KOPT-K1 (cell line): ENCODE results near the gene EXOC6.

Experiments used
- H3K27ac ChIP-seq: fragments of 200-600 bp; sonication (generic); 2 replicates; pipeline ENCODE4 v1.5.1; 2016; ENCODE audit warnings: antibody characterized with exemption, mild to moderate bottlenecking, low read depth, low read length; ENCODE audit not compliant: poor library complexity, severe bottlenecking
- H3K36me3 ChIP-seq: fragments of 200-600 bp; sonication (generic); 2 replicates; pipeline ENCODE4 v1.5.1; 2017; ENCODE audit warnings: antibody characterized with exemption, mild to moderate bottlenecking, low read length, moderate library complexity; ENCODE audit not compliant: insufficient read depth
- H3K9me3 ChIP-seq: fragments of 200-600 bp; sonication (generic); 2 replicates; pipeline ENCODE4 v1.5.1; 2017; ENCODE audit warnings: antibody characterized with exemption, low read length, mild to moderate bottlenecking; ENCODE audit not compliant: insufficient read depth, poor library complexity, severe bottlenecking

EXOC6 gene

DNA sequence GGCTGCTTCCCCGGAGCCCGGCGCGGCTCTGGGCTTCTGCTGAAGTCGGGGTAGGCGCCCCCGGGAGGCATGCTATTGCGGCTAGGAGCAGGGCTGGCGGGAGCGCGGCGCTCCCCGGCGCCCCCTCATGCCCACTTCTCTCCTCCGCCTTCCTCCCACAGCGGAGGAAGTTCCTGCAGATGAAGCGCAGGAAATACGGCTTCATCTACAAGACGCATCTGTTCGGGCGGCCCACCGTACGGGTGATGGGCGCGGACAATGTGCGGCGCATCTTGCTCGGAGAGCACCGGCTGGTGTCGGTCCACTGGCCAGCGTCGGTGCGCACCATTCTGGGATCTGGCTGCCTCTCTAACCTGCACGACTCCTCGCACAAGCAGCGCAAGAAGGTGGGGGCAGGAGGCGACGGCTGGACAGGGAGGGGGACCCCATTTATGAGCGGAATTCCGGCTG lies 225.9 kb downstream of the EXOC6 start:
- H3K27ac ChIP-seq: no peak overlapping the region
- no peaks in the 10 kb centered on the region for H3K36me3 ChIP-seq
- no peaks in the 10 kb centered on the region for H3K9me3 ChIP-seq

DNA sequence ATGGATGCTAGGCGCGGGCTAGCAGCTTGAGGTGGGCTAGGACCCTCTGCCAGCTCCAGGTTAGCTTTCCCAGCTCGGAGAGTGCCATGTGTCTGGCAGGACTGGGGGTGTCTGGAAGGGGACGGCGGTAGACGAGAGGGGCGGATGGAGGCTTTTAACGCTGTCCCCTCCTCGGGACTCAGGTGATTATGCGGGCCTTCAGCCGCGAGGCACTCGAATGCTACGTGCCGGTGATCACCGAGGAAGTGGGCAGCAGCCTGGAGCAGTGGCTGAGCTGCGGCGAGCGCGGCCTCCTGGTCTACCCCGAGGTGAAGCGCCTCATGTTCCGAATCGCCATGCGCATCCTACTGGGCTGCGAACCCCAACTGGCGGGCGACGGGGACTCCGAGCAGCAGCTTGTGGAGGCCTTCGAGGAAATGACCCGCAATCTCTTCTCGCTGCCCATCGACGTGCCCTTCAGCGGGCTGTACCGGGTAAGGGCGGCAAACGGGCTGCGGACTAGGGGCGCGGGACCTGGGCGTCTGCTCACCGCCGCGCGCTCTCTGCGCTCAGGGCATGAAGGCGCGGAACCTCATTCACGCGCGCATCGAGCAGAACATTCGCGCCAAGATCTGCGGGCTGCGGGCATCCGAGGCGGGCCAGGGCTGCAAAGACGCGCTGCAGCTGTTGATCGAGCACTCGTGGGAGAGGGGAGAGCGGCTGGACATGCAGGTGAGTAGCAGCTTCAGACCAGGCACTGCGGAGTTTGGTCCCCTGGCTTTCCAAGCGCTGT lies 226.5 kb downstream of the EXOC6 start:
- no peaks in the 10 kb centered on the region for H3K9me3 ChIP-seq
- H3K27ac ChIP-seq: no peak overlapping the region
- H3K36me3 ChIP-seq: no peaks in the 10 kb centered on the region

DNA sequence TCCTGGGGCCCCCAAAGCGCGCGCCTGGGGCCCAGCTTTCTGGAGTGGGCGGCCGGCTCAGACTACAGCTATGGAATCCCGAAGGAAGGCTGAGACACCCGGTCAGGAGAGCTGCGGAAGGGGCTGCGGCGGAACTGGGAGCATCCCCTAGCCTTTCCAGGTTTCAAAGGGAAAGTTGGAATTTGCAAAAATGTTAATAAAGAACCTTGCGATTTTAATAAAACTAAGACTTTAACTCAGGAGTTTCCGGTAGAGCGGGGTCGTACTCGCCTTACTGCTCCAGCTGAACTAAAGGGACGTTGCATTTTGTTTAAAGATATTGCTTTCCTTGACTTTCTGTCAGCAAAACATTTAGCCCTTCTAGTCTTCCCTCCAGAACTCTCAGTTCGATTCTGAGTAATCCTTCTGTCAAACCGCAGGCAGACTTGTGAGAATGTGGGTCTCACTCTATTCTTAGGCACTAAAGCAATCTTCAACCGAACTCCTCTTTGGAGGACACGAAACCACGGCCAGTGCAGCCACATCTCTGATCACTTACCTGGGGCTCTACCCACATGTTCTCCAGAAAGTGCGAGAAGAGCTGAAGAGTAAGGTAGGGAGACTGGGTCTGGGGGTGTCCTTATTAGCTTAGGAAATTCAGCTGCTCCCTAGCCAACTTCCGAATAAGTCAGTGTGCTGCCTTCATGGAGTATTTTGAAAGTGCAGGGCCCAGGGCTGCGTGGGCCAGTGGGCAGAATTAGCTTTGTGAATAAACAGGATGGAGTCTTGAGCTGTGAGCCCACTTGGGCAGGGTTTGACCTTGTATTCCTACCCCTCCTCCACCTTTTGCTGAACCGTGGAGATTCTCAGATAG lies 227.3 kb downstream of the EXOC6 start:
- Histone ChIP-seq H3K27ac (no peak overlapping the region), H3K9me3 (no peaks in the 10 kb centered on the region), H3K36me3 (no peaks in the 10 kb centered on the region)

DNA sequence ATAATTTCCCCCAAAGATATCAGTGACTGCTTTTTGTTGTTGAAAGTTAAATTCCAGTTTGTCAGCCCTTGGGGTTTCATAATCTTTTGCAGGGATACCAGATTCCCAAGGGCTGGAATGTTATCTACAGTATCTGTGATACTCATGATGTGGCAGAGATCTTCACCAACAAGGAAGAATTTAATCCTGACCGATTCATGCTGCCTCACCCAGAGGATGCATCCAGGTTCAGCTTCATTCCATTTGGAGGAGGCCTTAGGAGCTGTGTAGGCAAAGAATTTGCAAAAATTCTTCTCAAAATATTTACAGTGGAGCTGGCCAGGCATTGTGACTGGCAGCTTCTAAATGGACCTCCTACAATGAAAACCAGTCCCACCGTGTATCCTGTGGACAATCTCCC lies 228.6 kb downstream of the EXOC6 start:
- Histone ChIP-seq H3K36me3 (no peaks in the 10 kb centered on the region), H3K9me3 (no peaks in the 10 kb centered on the region), H3K27ac (no peak overlapping the region)

DNA sequence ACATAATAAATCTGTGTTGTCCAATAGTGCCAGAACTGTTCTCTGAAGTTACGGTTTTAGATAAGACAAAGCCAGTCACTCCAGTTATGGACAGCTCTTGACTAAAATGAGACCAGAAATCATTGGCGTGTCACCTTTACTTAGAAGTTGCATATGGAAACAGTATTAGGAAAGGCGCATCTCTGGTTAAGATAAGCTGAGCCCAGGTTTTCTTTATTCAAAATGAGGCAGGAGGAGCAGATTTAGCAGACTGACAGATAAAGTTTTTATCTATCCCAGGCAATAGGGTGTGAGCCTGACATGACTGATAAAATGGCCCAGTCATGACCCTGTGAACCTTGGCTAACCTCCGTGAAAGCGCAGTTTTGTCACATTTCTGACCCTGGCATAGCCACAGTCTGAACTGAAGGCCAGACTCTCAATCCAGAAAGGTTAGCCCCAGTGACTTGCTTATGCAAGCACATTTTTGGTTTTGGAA lies 229.6 kb downstream of the EXOC6 start:
- H3K36me3 ChIP-seq: no peaks in the 10 kb centered on the region
- H3K27ac ChIP-seq: no peak overlapping the region
- H3K9me3 ChIP-seq: no peaks in the 10 kb centered on the region

DNA sequence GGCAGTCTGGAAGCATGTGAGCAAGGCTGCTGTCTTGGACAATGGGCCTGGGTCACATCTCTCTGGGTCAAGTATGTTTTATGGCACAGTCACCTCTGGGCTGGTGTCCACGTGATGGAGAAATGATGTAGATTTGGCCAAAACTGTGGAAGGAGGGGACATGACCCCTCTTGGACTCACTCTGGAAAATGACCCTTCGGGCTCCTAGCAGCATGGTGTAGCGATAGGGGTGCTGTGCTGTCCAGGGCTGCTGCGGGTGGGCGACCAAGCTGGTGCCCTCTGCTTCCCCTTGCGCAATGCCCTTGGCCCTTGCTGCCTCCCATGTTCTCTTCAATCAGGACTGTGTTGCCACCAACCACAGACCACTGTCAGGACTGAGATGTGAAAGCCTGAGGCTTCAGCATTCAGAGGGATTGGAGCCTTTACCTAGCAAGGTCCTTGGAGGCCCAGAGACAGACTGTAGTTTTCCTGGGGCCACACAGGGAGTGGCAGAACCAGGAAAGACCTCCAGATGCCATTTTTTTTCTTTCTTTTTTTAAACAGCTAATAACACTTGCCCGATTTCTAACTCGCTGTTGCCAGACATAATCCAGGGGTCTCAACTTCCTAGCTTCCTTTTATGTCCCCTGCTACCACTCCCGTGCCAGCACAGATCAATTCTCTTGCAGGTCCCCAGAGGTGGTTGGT lies 231.5 kb downstream of the EXOC6 start:
- Histone ChIP-seq H3K9me3 (no peaks in the 10 kb centered on the region), H3K27ac (no peak overlapping the region), H3K36me3 (no peaks in the 10 kb centered on the region)

DNA sequence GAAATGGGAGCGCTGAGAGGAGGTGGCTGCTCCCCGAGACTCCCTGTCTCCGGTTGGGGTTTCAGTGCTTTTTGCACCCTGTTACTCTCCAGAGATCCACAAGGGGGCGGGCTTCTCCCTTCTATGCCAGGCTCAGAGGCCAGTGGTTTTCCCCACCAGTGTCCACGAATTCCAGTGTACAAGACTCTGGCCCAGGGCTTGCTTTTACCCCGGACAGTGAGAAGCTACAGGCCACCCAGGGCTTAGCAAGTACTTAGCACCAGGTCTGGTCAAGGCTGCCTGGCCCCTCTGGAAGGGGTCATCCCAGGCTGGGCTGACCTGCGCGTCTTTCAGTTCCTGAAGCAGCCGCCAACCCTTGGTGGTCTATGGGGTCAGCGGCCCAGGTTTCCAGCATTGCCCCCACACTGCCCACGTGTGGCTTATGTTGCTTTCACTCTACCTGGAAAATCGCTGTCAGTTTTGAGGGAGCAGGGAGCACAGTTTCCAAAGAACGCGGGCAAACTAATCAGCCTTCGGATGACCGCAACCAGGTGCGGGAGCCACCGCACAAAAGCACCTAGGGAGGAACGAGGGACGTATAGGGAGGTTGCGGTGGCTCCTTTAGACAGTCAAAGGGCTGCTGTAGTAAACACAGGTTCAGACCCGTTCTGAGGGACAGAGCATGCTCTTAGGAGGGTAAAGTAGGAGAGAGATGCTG lies 232.2 kb downstream of the EXOC6 start:
- Histone ChIP-seq H3K9me3 (no peaks in the 10 kb centered on the region), H3K36me3 (no peaks in the 10 kb centered on the region), H3K27ac (no peak overlapping the region)

DNA sequence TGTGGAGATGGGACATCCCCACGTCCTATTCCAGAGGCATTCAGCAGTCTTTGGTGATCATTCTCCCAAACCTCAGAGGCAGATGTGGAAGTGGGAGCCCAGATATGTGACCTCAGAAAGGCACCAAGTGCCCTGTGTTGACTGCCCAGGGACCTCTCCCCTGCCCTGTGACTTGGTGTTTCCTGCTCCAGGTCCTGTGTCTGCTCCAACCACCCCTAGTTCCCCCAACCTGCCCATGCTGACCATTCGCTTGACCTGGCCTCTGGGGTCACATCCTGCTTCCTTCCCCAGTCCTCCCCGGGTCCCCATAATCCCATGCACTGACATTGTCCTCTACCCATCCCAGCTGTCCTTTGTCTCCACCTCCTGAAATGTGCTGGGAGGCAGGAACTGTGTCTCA lies 233.0 kb downstream of the EXOC6 start:
- H3K36me3 ChIP-seq: no peaks in the 10 kb centered on the region

DNA sequence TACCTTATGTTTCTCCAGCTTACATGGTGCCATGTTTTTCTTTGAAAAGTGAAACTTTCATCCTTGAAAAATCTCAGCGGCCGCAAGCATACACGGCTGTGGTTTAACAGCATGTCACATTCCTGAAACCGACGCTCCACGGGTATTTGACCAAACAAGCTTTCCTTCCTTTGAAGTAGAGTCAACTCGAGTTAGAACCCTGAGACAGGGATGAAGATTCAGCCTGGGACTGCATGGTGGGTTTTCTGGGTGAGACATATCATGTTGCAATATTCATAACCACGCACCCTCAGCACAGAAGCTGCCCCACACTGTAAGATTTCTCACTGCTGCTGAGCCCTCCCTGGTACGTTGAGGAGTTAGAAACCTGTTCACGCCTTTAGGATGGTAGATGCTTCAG lies 233.5 kb downstream of the EXOC6 start:
- H3K36me3 ChIP-seq: no peaks in the 10 kb centered on the region
- no peaks in the 10 kb centered on the region for H3K9me3 ChIP-seq
- no peak overlapping the region for H3K27ac ChIP-seq

More for the DNA sequence above, 233.0 kb downstream of the EXOC6 start:
- H3K9me3 ChIP-seq: no peaks in the 10 kb centered on the region
- H3K27ac ChIP-seq: no peak overlapping the region

DNA sequence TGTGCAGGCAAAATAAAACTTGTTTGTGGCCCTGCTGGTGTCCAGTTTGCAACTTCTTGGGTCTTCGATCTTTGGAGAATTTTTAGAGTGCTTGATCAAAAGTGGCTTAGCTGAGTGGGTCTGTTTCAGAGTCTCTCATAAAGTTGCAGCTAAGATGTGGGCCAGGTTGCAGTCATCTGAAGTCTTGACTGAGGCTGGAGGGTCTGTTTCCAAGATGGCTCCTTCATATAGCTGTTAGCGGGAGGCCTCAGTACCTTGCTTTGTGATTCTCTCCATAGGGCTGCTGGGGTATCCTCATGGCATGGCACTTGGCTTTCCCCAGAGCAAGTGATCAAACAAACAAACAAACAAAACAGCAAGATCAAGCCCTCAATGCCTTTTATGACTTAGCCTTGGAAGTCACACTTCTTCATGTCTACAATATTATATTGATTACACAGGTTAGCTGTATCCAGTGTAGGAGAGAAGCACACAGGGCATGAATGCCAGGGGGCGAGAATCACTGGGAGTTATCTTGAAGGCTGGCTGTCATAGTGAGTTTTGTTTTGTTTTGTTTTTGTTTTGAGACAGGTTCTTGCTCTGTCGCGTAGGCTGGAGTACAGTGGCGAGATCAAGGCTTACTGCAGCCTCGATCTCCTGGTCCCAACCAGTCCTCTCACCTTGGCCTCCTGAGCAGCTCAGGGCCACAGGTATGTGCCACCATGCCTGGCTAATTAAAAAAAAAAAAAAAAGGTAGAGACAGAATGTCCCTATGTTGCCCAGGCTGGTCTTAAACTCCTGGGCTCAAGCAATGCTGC lies 235.6 kb downstream of the EXOC6 start:
- Histone ChIP-seq H3K27ac (no peak overlapping the region), H3K9me3 (no peaks in the 10 kb centered on the region), H3K36me3 (no peaks in the 10 kb centered on the region)

DNA sequence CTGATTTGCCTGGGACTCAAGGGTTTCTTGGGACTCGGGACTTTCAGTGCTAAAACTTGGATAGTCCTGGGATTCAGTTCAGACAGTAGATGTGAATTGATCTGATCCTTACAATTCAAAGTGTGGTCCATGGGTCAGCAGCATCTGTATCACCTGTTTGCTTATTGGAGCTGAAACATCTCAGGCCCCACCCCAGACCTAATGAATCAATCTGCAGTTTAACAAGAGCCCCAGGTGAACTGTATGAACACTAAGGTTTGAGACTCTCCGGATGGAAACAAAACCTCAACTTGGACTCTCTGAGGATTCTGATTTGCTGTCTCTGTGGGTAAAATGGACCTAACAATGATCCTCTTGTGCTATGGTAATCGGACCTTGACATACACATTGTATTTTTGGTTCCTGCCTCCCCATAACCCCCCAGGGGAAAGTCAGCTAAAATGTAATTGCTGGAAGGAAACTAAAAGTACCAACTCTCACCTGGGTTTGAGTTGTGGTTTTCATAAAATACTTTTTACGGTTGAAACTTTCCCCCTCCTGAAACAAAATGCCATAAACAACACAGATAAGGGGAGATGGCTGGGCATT lies 237.0 kb downstream of the EXOC6 start:
- H3K36me3 ChIP-seq: no peaks in the 10 kb centered on the region
- no peaks in the 10 kb centered on the region for H3K9me3 ChIP-seq
- no peak overlapping the region for H3K27ac ChIP-seq

DNA sequence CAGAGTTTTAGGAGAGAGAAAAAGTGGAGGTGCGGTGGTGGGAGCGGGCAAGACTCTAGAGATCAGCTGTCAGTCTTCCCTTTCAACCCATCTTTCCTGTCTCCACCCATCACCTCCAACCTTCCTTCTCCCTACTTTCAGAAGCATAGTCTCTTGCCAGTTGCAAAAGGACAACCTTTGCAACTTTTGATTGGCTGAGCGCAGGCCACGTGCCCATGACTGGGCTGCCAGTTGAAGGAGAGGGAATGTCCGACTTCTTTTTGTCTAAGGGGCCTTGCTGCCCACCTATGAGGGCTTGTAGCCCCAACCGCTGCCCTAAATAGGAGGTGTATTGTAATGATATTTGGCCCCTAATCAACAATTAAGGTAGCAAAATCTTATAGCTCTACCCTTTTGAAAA lies 238.0 kb downstream of the EXOC6 start:
- Histone ChIP-seq H3K36me3 (no peaks in the 10 kb centered on the region), H3K9me3 (no peaks in the 10 kb centered on the region), H3K27ac (no peak overlapping the region)

DNA sequence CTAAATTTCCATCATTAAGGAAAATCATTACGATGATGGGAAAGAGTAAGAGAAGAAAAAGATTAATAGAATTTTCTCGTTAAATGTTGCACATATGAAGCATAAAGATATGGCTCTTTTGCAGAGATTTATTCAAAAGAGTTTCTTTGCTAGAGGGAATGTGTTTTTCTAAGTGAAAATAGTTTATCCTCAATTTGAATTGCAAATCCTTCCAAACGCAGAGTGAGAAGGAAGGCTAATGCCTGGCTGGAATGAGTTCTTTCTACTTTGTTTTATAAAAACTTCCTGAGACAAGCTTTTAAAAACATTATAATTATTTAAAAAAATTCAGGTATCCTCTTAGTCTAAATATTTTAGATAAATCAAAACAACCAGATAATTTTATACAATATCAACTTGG lies 239.5 kb downstream of the EXOC6 start:
- Histone ChIP-seq H3K9me3 (no peaks in the 10 kb centered on the region), H3K27ac (no peak overlapping the region), H3K36me3 (no peaks in the 10 kb centered on the region)

DNA sequence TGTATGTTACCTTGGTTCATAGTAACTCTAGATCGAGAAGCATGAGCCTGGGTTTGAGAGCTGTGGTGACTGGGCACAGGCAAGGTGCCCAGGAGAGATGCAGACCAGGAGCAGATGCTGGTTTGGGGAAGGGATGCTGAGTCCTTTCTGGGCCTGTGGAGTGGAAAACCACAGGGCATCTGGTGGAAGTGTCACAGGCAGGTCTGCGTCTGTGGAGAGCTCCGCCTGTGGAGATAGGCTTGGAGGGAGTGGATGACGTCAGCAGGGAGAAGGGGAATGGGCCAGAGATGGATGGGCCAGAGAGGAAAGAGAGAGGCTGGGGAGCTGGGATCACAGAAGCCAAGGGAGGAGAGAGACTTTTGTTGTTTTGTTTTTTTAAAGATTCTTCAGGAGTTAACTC lies 240.1 kb downstream of the EXOC6 start:
- Histone ChIP-seq H3K36me3 (no peaks in the 10 kb centered on the region), H3K27ac (no peak overlapping the region), H3K9me3 (no peaks in the 10 kb centered on the region)
